T-cell (primary cell): ENCODE results near the gene ACSF3. TPM values are rescaled to one million over a fixed set of nuclear protein-coding genes. Genes with fewer than 3 reads are reported as not detected.
"Not testable (repeated sequence)": the region's sequence is repeated elsewhere in the genome, so short reads cannot be mapped to it uniquely, and the experiment has no call there.

Experiments used
- ATAC-seq, 4 experiments: fragments of 200-7000 bp in 3 of 4; fragments of 150-1000 bp in 1 of 4; cut with Tn5 transposase; replicated peaks in 1 of 4; 1 replicate in 3 of 4; 2 replicates in 1 of 4; pipeline ENCODE4 v1.10.0; 2021; ENCODE audit warnings: moderate library complexity in 3 of 4, mild to moderate bottlenecking in 2 of 4, moderate number of reproducible peaks in 1 of 4
- CTCF ChIA-PET, 2 donors: fragments of 300-600 bp; sonication (Branson Sonifier 250); formaldehyde crosslinking; loops; one replicate each; lab custom pipeline; 2022; ENCODE audit warnings: antibody characterized with exemption in 2 of 2; lab: Charles Lee
- POLR2A ChIA-PET, 2 donors: fragments of 300-600 bp; sonication (Branson Sonifier 250); formaldehyde crosslinking; loops; one replicate each; lab custom pipeline; 2022; ENCODE audit warnings: antibody characterized with exemption in 2 of 2; lab: Charles Lee
- DNase-seq, 35 experiments: peaks; one replicate each; pipeline versions ENCODE4 v3.0.0 to v3.0.0-alpha.2; 2013 to 2023
- H3K27ac ChIP-seq: one replicate; pipeline ENCODE4 v1.5.1; 2013; ENCODE audit warnings: low read length
- H3K27me3 ChIP-seq, 2 experiments: replicated peaks in 1 of 2; 1 replicate in 1 of 2; 2 replicates in 1 of 2; pipeline versions ENCODE4 v1.6.1 to v1.7.0; 2013; ENCODE audit warnings: low read length in 1 of 2, mixed read lengths in 1 of 2; ENCODE audit not compliant: control insufficient read depth in 2 of 2, insufficient read depth in 2 of 2; ENCODE audit errors: extremely low read depth in 1 of 2
- H3K36me3 ChIP-seq, 2 donors: 1 replicate in 1 of 2; 2 replicates in 1 of 2; pipeline versions ENCODE4 v1.6.1 to v1.7.0; 2013; ENCODE audit warnings: low read length in 1 of 2; ENCODE audit not compliant: control insufficient read depth in 2 of 2, insufficient read depth in 1 of 2; ENCODE audit errors: extremely low read depth in 1 of 2
- H3K4me1 ChIP-seq, 2 experiments: 1 replicate in 1 of 2; 2 replicates in 1 of 2; pipeline versions ENCODE4 v1.6.1 to v1.7.0; 2013; ENCODE audit warnings: low read length in 2 of 2, mixed read lengths in 1 of 2; ENCODE audit not compliant: insufficient read depth in 2 of 2, control insufficient read depth in 1 of 2; ENCODE audit errors: extremely low read depth in 1 of 2
- H3K4me3 ChIP-seq, 2 donors: 1 replicate in 1 of 2; 2 replicates in 1 of 2; pipeline versions ENCODE4 v1.5.1 to v1.7.0; 2013; ENCODE audit warnings: mild to moderate bottlenecking in 2 of 2, low read length in 1 of 2, moderate library complexity in 1 of 2; ENCODE audit not compliant: control insufficient read depth in 1 of 2; ENCODE audit errors: extremely low read depth in 1 of 2
- H3K9me3 ChIP-seq: 2 replicates; pipeline ENCODE4 v1.7.0; 2013
- H3K27ac Mint-ChIP-seq, 2 donors: one replicate each; pipeline ENCODE4 v1.8.0; 2020 to 2021; ENCODE audit warnings: mild to moderate bottlenecking in 2 of 2, mixed read lengths in 2 of 2
- H3K27me3 Mint-ChIP-seq, 2 donors: one replicate each; pipeline ENCODE4 v1.8.0; 2021 to 2022; ENCODE audit warnings: mixed read lengths in 2 of 2
- H3K36me3 Mint-ChIP-seq: one replicate; pipeline ENCODE4 v1.8.0; 2021; ENCODE audit warnings: mixed read lengths
- H3K4me1 Mint-ChIP-seq, 3 donors: one replicate each; pipeline ENCODE4 v1.8.0; 2020 to 2022; ENCODE audit warnings: mixed read lengths in 3 of 3, mild to moderate bottlenecking in 1 of 3
- H3K4me3 Mint-ChIP-seq, 3 donors: one replicate each; pipeline ENCODE4 v1.8.0; 2020 to 2022; ENCODE audit warnings: mild to moderate bottlenecking in 3 of 3, mixed read lengths in 3 of 3, moderate library complexity in 3 of 3
- H3K9me3 Mint-ChIP-seq, 3 donors: one replicate each; pipeline ENCODE4 v1.8.0; 2020 to 2022; ENCODE audit warnings: mixed read lengths in 3 of 3
- WGBS: methylation state at CpG from one replicate; pipeline ENCODE4 v1.1.5; 2013; ENCODE audit warnings: missing lambda C conversion rate; ENCODE audit not compliant: insufficient coverage; 5-methylcytosine and 5-hydroxymethylcytosine counted together
- total RNA-seq, 35 experiments: library from RNA in 6 of 35; stranded (reverse) in 6 of 35; fragments of 120-200 nt in 1 of 35; gene quantifications; one replicate each; pipeline versions ENCODE4 v1.2.1 to v1.2.4 and lab custom pipeline; 2013 to 2026

The ACSF3 gene
- total RNA-seq, 5 donors from 2014 or later (not counting 1 experiment from before 2014, with no cell fraction given): 70.5 to 102 (median 79.9) TPM

DNA sequence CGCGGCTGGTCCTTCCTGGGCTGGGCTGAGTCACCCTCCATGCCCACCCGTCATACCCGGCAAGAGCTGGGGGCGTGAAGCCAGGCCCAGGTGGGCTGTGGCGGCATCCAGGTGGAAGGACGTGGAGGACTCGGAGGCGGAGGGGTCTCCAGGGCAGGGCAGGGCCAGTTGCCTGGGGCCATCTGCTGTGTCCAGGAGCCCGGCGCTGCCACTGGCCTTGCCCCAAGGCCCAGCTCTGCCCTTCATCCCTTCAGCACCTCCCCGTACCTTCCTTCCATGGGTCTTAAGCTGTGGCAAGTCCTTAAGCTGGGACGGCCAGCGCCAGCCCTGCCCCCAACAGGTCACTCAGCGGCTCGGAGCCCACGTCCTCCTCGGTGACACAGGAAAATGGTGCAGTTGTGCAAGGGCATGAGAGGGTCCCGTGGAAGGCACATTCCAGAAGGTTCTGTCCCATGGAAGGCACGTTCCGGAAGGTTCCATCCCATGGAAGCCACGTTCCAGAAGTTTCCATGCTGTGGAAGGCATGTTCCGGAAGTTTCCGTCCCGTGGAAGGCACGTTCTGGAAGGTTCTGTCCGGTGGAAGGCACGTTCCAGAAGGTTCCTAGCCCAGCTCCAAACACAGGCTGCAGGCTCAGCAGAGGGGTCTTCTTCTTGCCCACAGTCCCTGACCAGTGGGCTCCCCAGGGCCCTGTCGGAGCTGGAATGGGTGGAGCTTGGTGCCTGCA is 67.5 kb downstream of the ACSF3 start:
- Mint-ChIP-seq H3K4me1 (peaks cover 0 to 3% (median 0%) of the 10 kb centered on the region in 3 donors), H3K27ac (no peak overlapping the region), H3K27me3 (peaks cover 0 to 3% of the 10 kb centered on the region in 2 donors), H3K4me3 (no peak overlapping the region), H3K36me3 (no peaks in the 10 kb centered on the region), H3K9me3 (no peaks in the 10 kb centered on the region)
- H3K4me1 ChIP-seq: peaks cover 0 to 9% of the 10 kb centered on the region in 2 experiments
- no peaks in the 10 kb centered on the region for H3K9me3 ChIP-seq
- ChIA-PET CTCF (no interaction called here), POLR2A (no interaction called here)
- no peak overlapping the region for H3K27ac ChIP-seq
- 89% methylated on average over 25 of the region's 29 CpGs for WGBS
- H3K36me3 ChIP-seq: no peaks in the 10 kb centered on the region
- peaks cover 0 to 4% of the 10 kb centered on the region in 2 experiments for H3K27me3 ChIP-seq
- no peak for ATAC-seq
- no peak overlapping the region for H3K4me3 ChIP-seq
- no peak for DNase-seq

DNA sequence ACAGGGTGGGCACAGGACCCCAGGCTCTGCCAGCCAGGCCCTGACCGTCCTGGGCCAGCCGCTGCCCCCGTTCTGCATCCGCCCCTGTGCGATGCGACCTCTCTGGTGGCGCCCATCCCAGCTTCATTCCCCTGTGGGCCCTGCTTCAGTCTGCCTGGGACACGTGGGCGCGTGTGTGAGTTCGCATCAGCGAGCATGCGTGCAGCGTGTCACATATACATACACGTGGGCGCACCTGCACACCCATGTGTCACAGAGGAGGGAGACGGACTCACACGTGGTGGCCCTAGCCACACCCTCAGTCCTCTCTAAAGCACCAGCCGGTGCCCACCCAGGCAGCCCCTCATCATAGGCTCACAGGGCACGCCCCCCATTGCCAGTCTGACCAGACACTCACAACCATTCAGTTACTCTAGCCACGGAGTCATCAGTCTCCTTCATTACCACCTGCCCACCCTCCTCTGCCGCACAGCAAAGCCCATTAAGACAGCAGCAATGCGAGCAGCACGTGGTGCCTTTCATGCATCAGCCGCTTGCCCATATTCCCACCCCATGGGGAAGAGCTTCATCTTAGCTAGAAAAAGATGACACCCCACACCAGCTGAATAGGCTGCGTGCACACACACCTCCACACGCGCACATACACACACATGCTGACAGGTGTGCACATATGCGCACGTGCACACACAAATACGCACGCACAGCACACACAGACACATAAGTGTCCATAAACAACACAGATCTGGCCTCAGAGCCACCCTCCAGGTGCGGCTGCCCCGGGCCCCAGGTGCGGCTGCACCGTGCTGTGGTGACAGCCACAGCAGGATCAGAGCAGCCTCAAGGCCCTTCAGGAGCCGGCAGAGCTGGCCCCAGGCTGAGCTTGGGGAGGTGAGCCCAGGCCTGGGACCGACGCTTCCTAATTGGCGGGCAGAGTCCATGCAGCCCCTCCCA is 68.4 kb downstream of the ACSF3 start:
- no peak overlapping the region for H3K4me3 Mint-ChIP-seq
- CTCF ChIA-PET: no interaction called here
- H3K4me1 Mint-ChIP-seq: peaks cover 0 to 3% (median 0%) of the 10 kb centered on the region in 3 donors

DNA sequence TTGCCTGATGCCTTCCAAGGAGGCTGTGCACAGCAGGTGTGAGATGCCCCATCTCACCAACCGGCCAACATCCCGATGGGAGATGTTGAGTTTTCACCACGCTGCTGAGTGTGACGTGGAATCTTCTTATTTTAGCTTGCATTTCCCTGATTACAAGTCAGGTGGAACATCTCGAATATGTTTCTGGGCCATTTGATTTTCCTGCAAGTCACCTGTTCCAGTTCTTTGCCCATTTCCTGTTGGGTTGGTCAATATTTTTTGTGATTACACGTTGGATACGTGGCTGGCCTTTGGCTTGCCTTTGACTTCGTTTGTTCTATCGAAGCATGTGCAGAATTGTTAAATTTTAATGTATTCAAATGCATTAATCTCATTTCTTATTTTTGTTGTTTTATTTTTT is 69.6 kb downstream of the ACSF3 start:
- WGBS: 92% methylated on average over 4 of the region's 9 CpGs
- peaks cover 3 to 18% of the 10 kb centered on the region in 2 experiments for H3K4me1 ChIP-seq
- POLR2A ChIA-PET: no interaction called here
- H3K4me3 Mint-ChIP-seq: no peak overlapping the region
- H3K27me3 Mint-ChIP-seq: peaks cover 0 to 3% of the 10 kb centered on the region in 2 donors
- no peaks in the 10 kb centered on the region for H3K36me3 ChIP-seq
- H3K27ac Mint-ChIP-seq: no peak overlapping the region
- DNase-seq (no peak), ATAC-seq (no peak)
- H3K9me3 Mint-ChIP-seq: no peaks in the 10 kb centered on the region
- H3K4me1 Mint-ChIP-seq: peaks cover 0 to 5% (median 0%) of the 10 kb centered on the region in 3 donors
- CTCF ChIA-PET: no interaction called here
- H3K27me3 ChIP-seq: peaks cover 0 to 22% of the 10 kb centered on the region in 2 experiments
- H3K4me3 ChIP-seq: no peak overlapping the region
- no peaks in the 10 kb centered on the region for H3K9me3 ChIP-seq
- H3K27ac ChIP-seq: no peak overlapping the region
- H3K36me3 Mint-ChIP-seq: no peaks in the 10 kb centered on the region

More for the DNA sequence above, 68.4 kb downstream of the ACSF3 start:
- no peaks in the 10 kb centered on the region for H3K9me3 ChIP-seq
- peaks cover 0 to 9% of the 10 kb centered on the region in 2 experiments for H3K27me3 ChIP-seq
- 84% methylated on average over 36 of the region's 40 CpGs for WGBS
- H3K36me3 ChIP-seq: no peaks in the 10 kb centered on the region
- H3K4me1 ChIP-seq: peaks cover under 1 to 8% of the 10 kb centered on the region in 2 experiments
- POLR2A ChIA-PET: no interaction called here
- no peak overlapping the region for H3K27ac Mint-ChIP-seq
- no peak for DNase-seq
- no peaks in the 10 kb centered on the region for H3K9me3 Mint-ChIP-seq
- no peak overlapping the region for H3K27ac ChIP-seq
- peaks cover 0 to 3% of the 10 kb centered on the region in 2 donors for H3K27me3 Mint-ChIP-seq
- no peaks in the 10 kb centered on the region for H3K36me3 Mint-ChIP-seq
- H3K4me3 ChIP-seq: no peak overlapping the region
- ATAC-seq: peak in 1 of 4 experiments; percentile 12

DNA sequence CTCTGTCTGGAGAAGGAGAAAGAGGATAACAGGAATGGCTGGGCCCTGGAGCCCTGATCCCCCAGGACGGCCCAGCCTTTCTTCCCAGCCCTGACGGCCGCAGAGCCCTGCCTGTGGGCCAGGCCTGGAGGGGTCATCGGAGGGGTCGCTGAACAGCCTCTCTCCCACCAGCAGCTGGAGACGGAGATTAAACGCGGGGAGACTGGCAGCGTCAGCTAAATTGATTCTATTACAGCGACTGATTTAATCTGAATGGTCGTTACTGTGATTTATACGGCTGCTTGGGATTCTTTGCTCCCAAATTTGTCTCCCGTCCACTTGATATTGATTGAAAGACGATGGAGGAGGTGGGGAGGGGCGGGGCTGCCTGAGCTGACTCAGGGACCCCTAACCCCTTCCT is 70.8 kb downstream of the ACSF3 start:
- ChIA-PET POLR2A (no interaction called here), CTCF (interaction anchor here in 1 of 2 donors (0.8 kb wide), 1 partner anchor 220 kb away, joined by 10 read pairs; no protein-coding TSS in a partner anchor)
- H3K9me3 ChIP-seq: no peaks in the 10 kb centered on the region
- DNase-seq (no peak), ATAC-seq (no peak)
- H3K4me1 Mint-ChIP-seq: peaks cover 0 to 5% (median 0%) of the 10 kb centered on the region in 3 donors
- H3K27me3 Mint-ChIP-seq: peaks cover 0 to 5% of the 10 kb centered on the region in 2 donors
- no peak overlapping the region for H3K4me3 ChIP-seq
- no peak overlapping the region for H3K27ac Mint-ChIP-seq
- H3K4me1 ChIP-seq: peaks cover 3 to 12% of the 10 kb centered on the region in 2 experiments
- no peak overlapping the region for H3K4me3 Mint-ChIP-seq
- H3K27ac ChIP-seq: no peak overlapping the region
- no peaks in the 10 kb centered on the region for H3K9me3 Mint-ChIP-seq
- WGBS: 93% methylated on average over 13 of the region's 15 CpGs
- no peaks in the 10 kb centered on the region for H3K36me3 Mint-ChIP-seq
- peaks cover 0 to 33% of the 10 kb centered on the region in 2 experiments for H3K27me3 ChIP-seq
- no peaks in the 10 kb centered on the region for H3K36me3 ChIP-seq

DNA sequence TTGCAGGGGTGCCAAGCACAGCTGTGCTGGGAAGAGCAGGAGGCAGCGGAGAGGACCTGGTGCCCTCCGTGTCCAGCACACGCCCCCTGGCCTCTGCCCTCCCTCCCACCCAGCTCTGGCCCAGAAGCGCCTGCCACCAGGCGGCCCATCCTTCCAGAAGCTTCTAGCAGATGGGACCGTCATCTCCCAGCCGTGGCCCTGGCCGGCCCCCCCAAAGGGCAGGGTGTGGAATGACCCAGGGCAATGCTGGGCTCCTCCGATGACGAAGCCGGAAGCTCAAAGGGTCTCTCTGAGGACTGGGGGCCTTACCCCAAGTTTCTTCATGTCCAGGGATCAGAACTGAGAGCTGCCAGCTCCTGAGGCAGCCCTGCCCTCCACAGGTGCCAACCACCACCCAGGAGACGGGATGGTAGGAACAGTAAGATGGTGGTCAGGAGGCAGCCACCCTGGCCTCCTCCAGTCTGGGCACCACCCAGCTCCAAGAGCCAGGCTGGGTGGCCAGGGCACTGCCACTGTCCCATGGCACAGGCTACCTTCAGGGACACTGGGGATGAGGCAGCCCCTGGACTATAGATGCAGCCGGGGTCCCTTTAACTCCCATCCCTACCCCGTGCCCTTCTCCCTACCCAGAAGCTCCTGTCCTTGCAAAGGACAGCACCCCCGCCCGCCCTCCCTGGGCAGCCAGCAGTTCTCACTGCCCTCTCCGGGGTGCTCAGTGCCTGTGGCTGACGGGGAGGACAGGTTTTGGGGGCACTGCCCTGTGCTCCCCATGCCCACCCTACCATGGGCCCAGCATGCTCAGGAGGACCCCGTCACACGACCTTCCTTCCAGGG is 71.4 kb downstream of the ACSF3 start:
- POLR2A ChIA-PET: no interaction called here
- H3K27me3 Mint-ChIP-seq: peaks cover 0 to 5% of the 10 kb centered on the region in 2 donors
- no peak overlapping the region for H3K27ac Mint-ChIP-seq
- Histone ChIP-seq H3K9me3 (no peaks in the 10 kb centered on the region), H3K27me3 (peaks cover 0 to 39% of the 10 kb centered on the region in 2 experiments), H3K4me1 (peaks cover 3 to 17% of the 10 kb centered on the region in 2 experiments), H3K36me3 (no peaks in the 10 kb centered on the region), H3K27ac (no peak overlapping the region), H3K4me3 (no peak overlapping the region)
- H3K9me3 Mint-ChIP-seq: no peaks in the 10 kb centered on the region
- WGBS: 85% methylated on average over 10 of the region's 20 CpGs
- ATAC-seq: no peak
- no peak overlapping the region for H3K4me3 Mint-ChIP-seq
- H3K4me1 Mint-ChIP-seq: peaks cover 0 to 5% (median 0%) of the 10 kb centered on the region in 3 donors
- CTCF ChIA-PET: interaction anchor here in 1 of 2 donors (0.8 kb wide), 1 partner anchor 221 kb away, joined by 10 read pairs; no protein-coding TSS in a partner anchor
- no peak for DNase-seq
- no peaks in the 10 kb centered on the region for H3K36me3 Mint-ChIP-seq

DNA sequence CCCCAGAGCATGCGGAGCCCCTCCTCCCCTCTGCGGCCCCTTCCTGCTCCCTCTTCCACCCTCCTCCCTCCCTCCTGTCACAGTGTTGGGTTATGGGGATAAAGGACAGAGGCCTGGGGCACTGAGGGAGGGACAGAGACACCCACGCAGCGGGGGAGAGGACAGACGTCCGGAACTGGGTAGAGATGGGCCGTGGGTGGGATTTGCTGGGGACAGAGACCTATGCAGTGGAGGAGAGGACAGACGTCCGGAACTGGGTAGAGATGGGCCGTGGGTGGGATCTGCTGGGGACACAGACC is 72.0 kb downstream of the ACSF3 start:
- H3K9me3 Mint-ChIP-seq, H3K4me1 Mint-ChIP-seq, POLR2A ChIA-PET, H3K36me3 ChIP-seq, CTCF ChIA-PET, H3K36me3 Mint-ChIP-seq, H3K27me3 Mint-ChIP-seq, H3K9me3 ChIP-seq, DNase-seq, ATAC-seq, H3K4me3 Mint-ChIP-seq, H3K27ac ChIP-seq, H3K27ac Mint-ChIP-seq, H3K4me3 ChIP-seq: not testable (repeated sequence)
- Histone ChIP-seq H3K27me3 (peaks cover 0 to 45% of the 10 kb centered on the region in 2 experiments), H3K4me1 (peaks cover 6 to 23% of the 10 kb centered on the region in 2 experiments)
- no CpG with 5 or more reads among the region's 10 CpGs for WGBS
